Glomerular endothelial cell (primary cell): ENCODE results near the gene CDC42BPA. TPM values are rescaled to one million over a fixed set of nuclear protein-coding genes. Genes with fewer than 3 reads are reported as not detected.

Source experiments
- DNase-seq: peaks from one replicate; pipeline ENCODE4 v3.0.0-alpha.2; 2011; ENCODE audit warnings: low read depth, low spot score; ENCODE audit errors: extremely low read depth
- total RNA-seq: library from RNA; depleted of rRNA; stranded (reverse); fragments of >200 nt; gene quantifications from 2 replicates; pipeline ENCODE4 v1.2.3, GENCODE V29; 2015

The CDC42BPA gene
- total RNA-seq, 1 donor from 2014 or later = 129 TPM

DNA sequence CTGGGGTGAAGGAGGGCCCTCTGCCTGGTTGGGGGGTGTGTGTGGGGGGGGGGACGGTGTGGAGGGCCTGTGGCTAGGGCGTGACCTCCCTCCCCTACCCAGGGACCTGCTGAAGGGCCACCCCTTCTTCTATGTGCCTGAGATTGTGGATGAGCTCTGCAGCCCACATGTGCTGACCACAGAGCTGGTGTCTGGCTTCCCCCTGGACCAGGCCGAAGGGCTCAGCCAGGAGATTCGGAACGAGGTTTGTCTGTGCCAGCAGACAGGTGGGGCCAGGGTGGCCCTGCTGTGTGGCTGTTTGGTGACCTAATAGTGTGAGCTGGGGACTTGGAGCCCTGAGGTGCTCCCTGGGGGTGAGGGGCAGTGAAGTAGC is 334.3 kb downstream of the CDC42BPA start:
- DNase-seq = no peak

DNA sequence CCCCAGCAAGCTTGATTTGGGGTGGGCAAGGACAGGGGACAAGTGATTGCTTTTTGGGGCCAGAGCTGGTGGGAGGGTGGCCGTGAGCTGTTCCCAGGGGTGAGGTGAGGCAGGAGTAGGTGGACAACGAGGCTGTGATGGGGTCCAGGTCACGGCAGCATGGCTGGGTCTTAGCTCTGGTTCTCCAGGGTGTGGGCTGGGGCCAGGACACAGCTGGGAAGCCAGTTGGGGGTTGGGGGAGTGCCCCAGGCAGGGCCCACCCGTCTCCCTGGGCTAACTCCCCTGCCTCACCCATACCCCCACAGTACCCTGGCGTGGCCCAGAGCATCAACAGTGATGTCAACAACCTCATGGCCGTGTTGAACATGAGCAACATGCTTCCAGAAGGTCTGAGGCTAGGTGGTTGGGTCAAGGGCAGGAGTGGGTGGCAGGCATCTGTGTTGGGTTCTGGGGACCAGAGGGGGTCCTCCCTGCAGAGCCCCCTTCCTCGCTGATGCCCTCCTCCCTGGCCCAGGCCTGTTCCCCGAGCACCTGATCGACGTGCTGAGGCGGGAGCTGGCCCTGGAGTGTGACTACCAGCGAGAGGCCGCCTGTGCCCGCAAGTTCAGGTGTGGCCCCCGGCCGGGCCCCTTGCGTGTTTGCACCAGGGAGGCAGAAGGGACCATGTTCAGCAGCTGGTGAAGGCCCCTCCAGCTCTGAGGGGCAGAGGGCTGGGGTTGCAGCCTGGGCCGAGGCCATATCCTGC is 334.9 kb downstream of the CDC42BPA start:
- no peak for DNase-seq

DNA sequence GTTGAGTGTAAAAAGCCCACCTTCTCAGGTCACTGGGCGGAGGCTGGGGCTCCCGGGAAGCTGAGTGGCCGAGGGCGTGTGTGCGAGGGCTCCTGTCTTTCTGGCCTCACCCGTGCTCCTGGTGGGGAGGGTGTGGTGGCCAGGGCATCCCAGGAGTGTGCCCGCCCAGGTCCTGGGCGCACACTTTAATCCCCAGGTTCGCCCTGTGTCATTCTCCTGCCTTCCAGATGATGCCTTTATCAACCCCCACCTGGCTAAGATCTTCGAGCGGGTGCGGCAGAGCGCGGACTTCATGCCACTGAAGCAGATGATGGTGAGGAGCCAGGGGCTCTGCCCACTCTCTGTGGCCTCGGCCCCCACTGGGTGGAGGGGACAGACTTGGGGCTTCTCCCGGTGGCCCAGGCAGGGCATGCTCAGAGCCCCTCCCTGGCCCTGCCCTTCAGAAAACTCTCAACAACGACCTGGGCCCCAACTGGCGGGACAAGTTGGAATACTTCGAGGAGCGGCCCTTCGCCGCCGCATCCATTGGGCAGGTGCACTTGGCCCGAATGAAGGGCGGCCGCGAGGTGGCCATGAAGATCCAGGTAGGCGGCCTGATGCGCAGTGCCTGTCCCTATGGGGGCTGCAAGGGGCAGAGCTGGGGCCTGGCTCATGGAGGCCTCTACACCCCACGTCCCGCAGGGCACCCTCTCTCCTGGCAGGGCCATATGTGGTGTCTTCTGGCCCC is 335.7 kb downstream of the CDC42BPA start:
- DNase-seq = no peak

DNA sequence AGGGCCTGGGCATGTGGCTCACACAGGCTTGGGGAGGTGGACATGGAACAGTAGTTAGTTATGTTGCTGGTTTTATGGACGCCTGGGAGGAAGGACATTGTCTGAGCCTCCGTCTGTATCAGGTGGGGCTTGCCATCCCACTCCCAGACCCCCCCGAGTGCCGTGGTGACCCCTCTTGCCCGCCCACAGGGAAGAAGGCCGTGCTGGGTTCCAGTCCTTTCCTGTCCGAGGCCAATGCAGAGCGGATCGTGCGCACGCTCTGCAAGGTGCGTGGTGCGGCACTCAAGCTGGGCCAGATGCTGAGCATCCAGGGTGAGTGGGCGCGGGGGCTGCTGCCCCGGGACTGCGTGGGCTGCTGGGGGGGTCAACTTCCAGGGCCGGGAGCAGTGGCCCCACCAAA is 336.5 kb downstream of the CDC42BPA start:
- no peak for DNase-seq

GRCh38 chr1:226981386-226981817 is 336.9 kb downstream of the CDC42BPA start:
- DNase-seq = no peak

GRCh38 chr1:226980565-226981385 is 337.5 kb downstream of the CDC42BPA start:
- no peak for DNase-seq

- DNase-seq = no peak
Observed at GRCh38 chr1:226980122-226980560, 338.2 kb downstream of the CDC42BPA start.

- DNase-seq = no peak
Observed at GRCh38 chr1:226979517-226980121, 338.7 kb downstream of the CDC42BPA start.

GRCh38 chr1:226979115-226979516 is 339.2 kb downstream of the CDC42BPA start:
- DNase-seq = no peak

DNA sequence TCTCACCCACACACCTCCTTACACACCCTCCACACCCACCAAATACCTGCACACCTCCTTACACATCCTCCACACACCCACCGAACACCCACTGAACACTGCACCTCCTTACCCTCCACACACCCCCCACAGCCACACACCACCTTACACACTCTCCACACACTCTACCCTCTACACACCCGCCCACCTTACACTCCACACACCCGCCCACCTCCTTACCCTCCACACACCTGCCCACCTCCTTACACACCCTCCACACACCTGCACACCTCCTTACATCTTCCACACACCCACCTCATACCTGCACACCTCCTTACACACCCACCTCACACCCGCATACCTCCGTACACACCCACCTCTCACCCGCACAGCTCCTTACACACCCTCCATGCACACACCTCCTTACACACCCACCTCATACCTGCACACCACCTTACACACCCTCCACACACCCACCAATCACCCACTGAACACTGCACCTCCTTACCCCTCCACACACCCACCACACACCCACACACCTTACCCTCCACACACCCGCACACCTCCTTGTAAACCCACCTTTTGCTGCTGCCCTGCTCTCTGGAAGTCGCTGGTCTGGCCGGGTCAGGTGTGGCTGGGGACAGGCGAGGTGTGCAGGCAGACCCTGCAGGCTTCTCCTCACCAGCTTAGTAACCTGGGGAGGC is 339.7 kb downstream of the CDC42BPA start:
- no peak for DNase-seq

GRCh38 chr1:226977643-226978431 is 340.5 kb downstream of the CDC42BPA start:
- no peak for DNase-seq

DNA sequence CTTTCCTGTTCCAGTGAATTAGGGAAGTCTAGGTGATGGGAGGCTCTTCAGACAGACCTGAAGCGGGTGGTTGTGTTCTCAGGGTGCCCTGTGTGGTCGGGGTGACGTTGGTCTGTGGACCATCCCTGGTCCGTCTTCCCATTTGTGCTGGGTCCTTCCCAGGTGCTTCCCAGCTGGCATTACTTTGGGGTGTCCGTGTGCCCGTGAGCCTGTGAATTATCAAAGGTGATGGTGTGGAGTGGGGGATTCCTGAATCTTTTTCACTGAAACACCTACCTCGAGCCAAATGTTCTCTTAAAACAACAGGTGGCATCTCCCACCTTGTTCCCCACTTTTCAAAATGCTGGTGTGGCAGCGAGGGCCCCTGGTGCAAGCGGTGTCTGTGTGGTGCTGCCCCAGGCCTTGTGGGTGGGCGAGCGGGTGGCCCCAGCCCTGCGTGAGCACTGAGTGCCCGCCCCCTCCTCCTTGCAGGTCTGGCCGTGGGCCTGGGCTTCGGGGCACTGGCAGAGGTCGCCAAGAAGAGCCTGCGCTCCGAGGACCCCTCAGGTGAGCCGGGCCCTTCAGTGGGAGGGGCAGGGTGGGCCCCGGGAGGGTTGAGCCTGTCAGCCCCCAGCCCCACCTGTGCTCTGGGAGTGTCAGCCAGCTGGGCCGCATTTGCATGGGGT is 341.2 kb downstream of the CDC42BPA start:
- DNase-seq = no peak

- no peak for DNase-seq
Observed at GRCh38 chr1:226976276-226976977, 341.9 kb downstream of the CDC42BPA start.

- DNase-seq = no peak
Observed at GRCh38 chr1:226975259-226976250, 342.7 kb downstream of the CDC42BPA start.

DNA sequence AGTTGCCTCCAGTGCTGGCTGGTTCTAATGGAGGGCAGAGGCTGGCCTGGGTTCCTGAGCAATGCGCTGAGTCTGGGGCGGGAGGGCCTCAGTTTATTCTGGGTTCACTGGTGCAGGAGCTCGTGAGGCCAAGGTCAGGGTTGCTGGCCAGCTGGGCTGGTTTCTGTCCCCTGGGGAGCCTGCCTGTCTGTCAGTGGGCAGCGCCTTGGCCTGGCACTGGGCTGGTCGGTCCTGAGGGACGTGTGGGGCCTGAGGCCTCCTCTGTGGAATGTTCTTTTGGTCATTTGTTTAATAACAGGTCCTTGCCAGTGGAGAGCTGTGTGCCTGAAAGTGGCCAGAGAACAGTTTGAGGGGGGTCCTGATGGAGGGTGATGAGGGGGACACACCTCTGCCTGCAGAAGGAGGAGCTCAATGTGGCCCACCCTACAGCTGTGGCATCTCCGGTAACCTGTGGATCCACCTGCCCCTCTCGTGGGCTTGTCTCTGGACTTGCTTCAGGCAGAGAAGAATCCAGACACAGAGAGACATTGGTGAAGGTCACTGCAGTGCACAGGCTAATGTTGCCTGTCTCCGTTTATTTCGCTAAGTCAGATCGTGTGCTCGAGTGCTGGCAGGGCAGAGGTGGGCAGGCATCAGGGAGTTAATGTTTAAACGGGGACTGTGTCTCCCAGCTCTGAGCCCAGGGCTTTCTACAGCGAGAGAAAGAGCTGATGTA is 343.6 kb downstream of the CDC42BPA start:
- DNase-seq = no peak

DNA sequence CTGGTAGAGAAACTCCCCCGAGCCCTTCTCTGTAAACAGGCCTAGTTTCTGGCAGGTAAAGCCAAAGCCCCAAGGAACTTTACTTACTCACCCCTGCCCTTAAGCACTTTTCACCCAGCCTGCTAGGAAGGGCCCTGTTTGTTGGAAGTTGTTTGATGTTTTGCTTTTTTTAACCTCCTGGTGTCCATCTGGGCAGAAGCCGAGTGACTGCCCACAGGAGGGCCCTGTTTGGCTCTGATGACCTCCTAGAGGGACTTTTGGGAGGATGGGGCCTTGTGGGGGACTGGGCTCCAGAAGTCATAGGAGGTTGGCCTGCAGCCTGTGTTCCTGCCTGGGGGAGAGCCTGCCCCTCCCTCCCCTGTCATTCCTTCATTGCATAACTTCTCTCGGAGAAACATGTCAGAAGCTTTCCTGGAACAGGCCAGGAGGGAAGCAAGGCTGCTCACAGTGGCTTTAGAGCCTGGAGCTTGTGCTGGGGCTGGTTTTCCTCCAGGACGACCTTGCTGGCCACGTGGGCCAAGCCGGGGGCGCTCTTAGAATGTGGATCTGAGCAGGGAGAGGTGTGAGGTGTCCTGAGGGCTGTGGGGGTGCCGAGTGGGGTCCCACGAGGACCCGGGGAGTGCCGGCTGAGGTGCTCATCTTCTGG is 344.3 kb downstream of the CDC42BPA start:
- no peak for DNase-seq
